GM12891 (cell line): ENCODE results near the gene LAMTOR5.

Experiments
- DNase-seq: peaks from one replicate; pipeline ENCODE4 v3.0.0; 2011; ENCODE audit warnings: low spot score; ENCODE audit not compliant: insufficient read length
- FAIRE-seq: peaks from 2 replicates; lab custom pipeline; 2011; peaks lifted over from hg19 to GRCh38; lab: Jason Lieb, UNC
- PAX5 ChIP-seq: IDR thresholded peaks from 2 replicates; pipeline ENCODE4 v1.6.1; 2011; ENCODE audit warnings: low read length, moderate library complexity, mild to moderate bottlenecking; ENCODE audit not compliant: insufficient read depth, severe bottlenecking
- POLR2A ChIP-seq: IDR thresholded peaks from 2 replicates; pipeline ENCODE4 v1.6.1; 2011; ENCODE audit warnings: low read depth, low read length, control low read depth
- POLR2AphosphoS5 ChIP-seq: IDR thresholded peaks from 2 replicates; pipeline ENCODE4 v1.6.1; 2011; ENCODE audit warnings: low read depth, low read length, control low read depth
- POU2F2 ChIP-seq: IDR thresholded peaks from 2 replicates; pipeline ENCODE4 v1.6.1; 2011; ENCODE audit warnings: low read depth, mild to moderate bottlenecking, control low read depth, low read length, moderate library complexity
- SPI1 ChIP-seq: IDR thresholded peaks from 2 replicates; pipeline ENCODE4 v1.6.1; 2011; ENCODE audit warnings: low read depth, low read length, control low read depth
- TAF1 ChIP-seq: IDR thresholded peaks from 2 replicates; pipeline ENCODE4 v1.6.1; 2011; ENCODE audit warnings: low read depth, low read length, control low read depth

Gene LAMTOR5

DNA sequence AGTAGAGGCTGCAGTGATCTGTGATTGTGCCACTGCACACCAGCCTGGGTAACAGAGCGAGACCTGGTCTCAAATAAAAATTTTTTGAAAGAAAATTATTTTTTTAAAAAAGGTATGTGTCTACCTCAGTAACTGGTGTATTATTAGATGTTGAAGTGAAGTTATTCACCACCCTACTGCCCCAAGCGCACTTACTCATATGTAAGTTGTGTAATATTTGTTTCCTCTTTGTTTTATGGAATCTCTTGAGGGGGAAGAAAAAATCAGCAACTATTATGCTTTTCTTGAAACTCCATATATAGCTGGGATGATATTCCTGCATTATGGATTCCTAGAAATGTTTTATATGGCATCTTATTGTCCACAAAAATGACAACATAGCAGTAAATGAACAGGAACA lies 47.1 kb downstream of the LAMTOR5 start:
- DNase-seq (no peak), FAIRE-seq (no peak)
- TF ChIP-seq TAF1 (no peak), POLR2AphosphoS5 (no peak), PAX5 (no peak), SPI1 (no peak), POLR2A (no peak), POU2F2 (no peak)

- FAIRE-seq = peak; percentile 68
Observed at GRCh38 chr1:110356379-110356778, 51.1 kb downstream of the LAMTOR5 start.

GRCh38 chr1:110355321-110355720 lies 52.2 kb downstream of the LAMTOR5 start:
- TF ChIP-seq POLR2A = no peak
- TF ChIP-seq TAF1 = no peak
- DNase-seq (no peak), FAIRE-seq (no peak)

More at GRCh38 chr1:110356379-110356778, 51.1 kb downstream of the LAMTOR5 start:
- DNase-seq = no peak
- no peak for TF ChIP-seq POU2F2
- TF ChIP-seq PAX5 = no peak
- no peak for TF ChIP-seq POLR2A
- no peak for TF ChIP-seq SPI1
- TF ChIP-seq TAF1 = no peak
- TF ChIP-seq POLR2AphosphoS5 = no peak
